Tibial artery (tissue), 4 donors: ENCODE measurements around the gene RBPMS2.

ENCODE experiments used
- DNase-seq, 2 donors: peaks; one replicate each; pipeline ENCODE4 v3.0.0-alpha.2; 2019
- H3K27ac ChIP-seq, 2 donors: fragments of 200-600 bp; sonication (generic) in 1 of 2; 1 replicate in 1 of 2; 2 replicates in 1 of 2; pipeline ENCODE4 v1.5.1; 2018 to 2019; ENCODE audit warnings: mild to moderate bottlenecking in 1 of 2
- H3K27me3 ChIP-seq, 2 donors: fragments of 200-600 bp; sonication (generic) in 1 of 2; one replicate each; pipeline versions ENCODE4 v1.5.1 to v1.6.0; 2016 to 2019
- H3K36me3 ChIP-seq, 3 donors: fragments of 200-600 bp; sonication (generic) in 2 of 3; one replicate each; pipeline ENCODE4 v1.5.1; 2016 to 2019; ENCODE audit warnings: mild to moderate bottlenecking in 2 of 3
- H3K4me1 ChIP-seq, 4 donors: fragments of 200-600 bp; sonication (generic) in 2 of 4; 1 replicate in 3 of 4; 2 replicates in 1 of 4; pipeline ENCODE4 v1.5.1; 2016 to 2019
- H3K4me3 ChIP-seq, 2 donors: fragments of 200-600 bp; sonication (generic) in 1 of 2; 1 replicate in 1 of 2; 2 replicates in 1 of 2; pipeline ENCODE4 v1.5.1; 2018 to 2019; ENCODE audit warnings: mild to moderate bottlenecking in 2 of 2
- H3K9me3 ChIP-seq, 3 donors: fragments of 200-600 bp; sonication (generic) in 1 of 3; one replicate each; pipeline ENCODE4 v1.5.1; 2016 to 2019
- CTCF ChIP-seq, 2 experiments: fragments of 200-600 bp in 1 of 2; fragments of 450-650 bp in 1 of 2; IDR thresholded peaks; one replicate each; pipeline ENCODE4 v1.5.1; 2017 to 2019; ENCODE audit warnings: antibody characterized with exemption in 2 of 2, mild to moderate bottlenecking in 1 of 2, moderate library complexity in 1 of 2
- intact Hi-C: fragments of 100-400 bp; cut with DNase I; formaldehyde crosslinking; loops from one replicate; pipeline ENCODE4 v1.15.0; 2023; ENCODE audit warnings: low total_unique reads

The RBPMS2 gene

DNA sequence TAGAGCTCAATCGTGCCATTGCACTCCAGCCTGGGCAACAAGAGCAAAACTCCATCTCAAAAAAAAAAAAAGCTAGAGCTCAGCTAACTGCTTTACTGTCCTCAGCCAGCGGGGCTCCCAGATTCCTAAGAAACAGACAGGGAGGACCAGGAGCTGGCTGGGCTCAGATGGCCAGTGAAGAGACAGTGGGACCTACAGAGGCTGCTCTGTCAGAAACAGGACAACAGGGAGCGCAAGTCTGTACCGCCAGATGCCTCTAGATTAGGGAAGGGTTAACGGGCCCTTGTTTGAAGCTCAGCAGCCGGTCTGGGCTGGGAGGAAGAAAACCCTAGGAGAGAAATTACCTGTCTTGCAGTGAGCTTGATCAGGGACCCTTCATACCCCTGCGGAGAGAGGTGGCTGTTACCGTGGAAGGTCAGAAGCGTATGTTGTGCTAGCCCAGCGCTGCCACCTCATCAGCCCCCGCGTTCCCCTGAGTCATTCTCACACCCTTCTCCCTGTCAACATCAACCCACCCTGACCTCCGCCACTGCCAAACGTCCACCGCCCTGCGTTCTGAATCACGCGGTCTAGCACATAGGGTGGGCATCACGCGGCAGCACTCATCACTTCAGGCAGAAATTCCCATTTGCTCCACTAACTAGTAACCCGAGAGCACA lies 25.3 kb downstream of the RBPMS2 start:
- Histone ChIP-seq H3K4me1 (peaks cover 0 to 86% (median 25%) of the 10 kb centered on the region in 4 donors), H3K4me3 (peak overlapping the region in 1 of 2 donors; percentile 12), H3K36me3 (peaks cover 5 to 11% (median 10%) of the 10 kb centered on the region in 3 donors), H3K9me3 (no peaks in the 10 kb centered on the region), H3K27me3 (no peaks in the 10 kb centered on the region), H3K27ac (peak overlapping the region; percentile 83 to 96)
- intact Hi-C loops, result no loop called here
- peak; percentile 40 to 84 for DNase-seq
- TF ChIP-seq CTCF (IDR thresholded peaks at IDR 0.05), result no peak

DNA sequence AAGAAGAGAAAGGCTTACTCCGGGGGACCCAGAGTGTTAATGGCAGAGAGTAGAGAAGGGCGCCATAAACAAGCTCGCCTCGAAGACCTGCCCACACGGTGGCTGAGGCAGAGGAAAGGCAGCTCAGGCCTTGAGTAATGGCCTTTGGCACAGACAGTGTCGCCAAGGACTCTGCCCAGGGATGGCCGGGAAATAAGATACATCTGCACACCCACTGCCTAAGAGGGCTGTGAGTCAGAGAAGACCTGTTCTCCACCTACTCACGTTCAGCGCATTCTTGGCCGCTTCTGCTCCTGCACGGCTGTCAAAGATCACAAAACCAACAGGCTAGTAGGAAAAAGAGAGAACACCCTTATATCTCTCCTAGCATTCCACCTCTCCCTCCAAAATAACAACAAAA lies 26.2 kb downstream of the RBPMS2 start:
- peak in 1 of 2 donors; percentile 83 for DNase-seq
- H3K4me3 ChIP-seq, result no peak overlapping the region
- no peaks in the 10 kb centered on the region for H3K9me3 ChIP-seq

GRCh38 chr15:64748251-64748650 lies 27.1 kb downstream of the RBPMS2 start:
- Histone ChIP-seq H3K4me1 (peaks cover 0 to 76% (median 22%) of the 10 kb centered on the region in 4 donors), H3K27ac (peak overlapping the region; percentile 83 to 96), H3K27me3 (no peaks in the 10 kb centered on the region), H3K4me3 (no peak overlapping the region), H3K9me3 (no peaks in the 10 kb centered on the region), H3K36me3 (peaks cover 5 to 11% (median 10%) of the 10 kb centered on the region in 3 donors)
- no peak for DNase-seq
- no peak for TF ChIP-seq CTCF (IDR thresholded peaks at IDR 0.05)
- intact Hi-C loops, result no loop called here

More for the DNA sequence above, 26.2 kb downstream of the RBPMS2 start:
- no peak for TF ChIP-seq CTCF (IDR thresholded peaks at IDR 0.05)
- Histone ChIP-seq H3K36me3 (peaks cover 5 to 11% (median 10%) of the 10 kb centered on the region in 3 donors), H3K4me1 (peaks cover 0 to 77% (median 23%) of the 10 kb centered on the region in 4 donors), H3K27ac (peak overlapping the region; percentile 83 to 96), H3K27me3 (no peaks in the 10 kb centered on the region)
- intact Hi-C loops, result no loop called here

DNA sequence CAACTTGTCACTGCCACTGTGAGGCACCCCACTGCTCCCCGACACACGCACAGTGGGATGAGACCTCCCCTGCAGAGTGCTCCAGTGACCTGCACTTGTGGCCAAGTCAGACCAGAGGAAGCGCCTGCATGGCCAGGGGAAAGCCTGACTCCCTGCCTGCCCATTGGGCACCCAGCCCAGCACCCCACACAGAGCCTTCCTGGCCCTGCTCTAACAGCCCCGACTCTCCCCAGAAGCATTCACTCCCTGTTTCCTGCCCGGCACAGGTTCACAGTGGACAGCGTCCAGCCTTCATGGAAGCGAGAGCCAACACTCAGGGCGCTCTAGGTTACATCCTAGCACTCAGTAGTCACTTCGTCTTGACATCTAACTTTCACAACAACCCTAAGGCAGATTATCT lies 27.8 kb downstream of the RBPMS2 start:
- Histone ChIP-seq H3K36me3 (peaks cover 5 to 11% (median 10%) of the 10 kb centered on the region in 3 donors), H3K4me1 (peaks cover 0 to 76% (median 22%) of the 10 kb centered on the region in 4 donors), H3K4me3 (no peak overlapping the region), H3K9me3 (no peaks in the 10 kb centered on the region), H3K27me3 (no peaks in the 10 kb centered on the region), H3K27ac (peak overlapping the region; percentile 83 to 96)
- DNase-seq, result no peak
- intact Hi-C loops, result no loop called here
- TF ChIP-seq CTCF (IDR thresholded peaks at IDR 0.05), result no peak

GRCh38 chr15:64746921-64747320 lies 28.5 kb downstream of the RBPMS2 start:
- Histone ChIP-seq H3K36me3 (peaks cover 5 to 11% (median 10%) of the 10 kb centered on the region in 3 donors), H3K4me1 (peaks cover 0 to 76% (median 22%) of the 10 kb centered on the region in 4 donors), H3K4me3 (no peak overlapping the region), H3K9me3 (no peaks in the 10 kb centered on the region), H3K27ac (peak overlapping the region; percentile 83 to 96), H3K27me3 (no peaks in the 10 kb centered on the region)
- intact Hi-C loops, result no loop called here
- TF ChIP-seq CTCF (IDR thresholded peaks at IDR 0.05), result no peak
- DNase-seq, result no peak
